NB4 (cell line): ENCODE measurements around the gene TMEM179B.

ENCODE experiments used
- DNase-seq: peaks from one replicate; pipeline ENCODE4 v3.0.0; 2010; ENCODE audit warnings: low read depth
- H3K4me3 ChIP-seq: one replicate; pipeline ENCODE4 v1.5.1; 2011; ENCODE audit warnings: mild to moderate bottlenecking, low read depth, low read length, moderate library complexity
- CTCF ChIP-seq: IDR thresholded peaks from one replicate; pipeline ENCODE4 v1.5.1; 2012; ENCODE audit warnings: low read depth, low read length
- MAX ChIP-seq: IDR thresholded peaks from 2 replicates; pipeline ENCODE4 v1.6.1; 2011; ENCODE audit warnings: low read depth, low read length
- MYC ChIP-seq: IDR thresholded peaks from 2 replicates; pipeline ENCODE4 v1.6.1; 2011; ENCODE audit warnings: low read depth, low read length
- POLR2A ChIP-seq: IDR thresholded peaks from 2 replicates; pipeline ENCODE4 v1.6.1; 2011; ENCODE audit warnings: mild to moderate bottlenecking; ENCODE audit not compliant: insufficient read length; ENCODE audit errors: extremely low read depth

Gene TMEM179B

GRCh38 chr11:62832336-62833234, 45.4 kb downstream of the TMEM179B start, which contains the start of gene TEX54:
TSS of gene TEX54 (minus strand) at chr11:62832841.
- no peak for DNase-seq
- H3K4me3 ChIP-seq, result peak within 1 kb of the TSS; percentile 89
- TF ChIP-seq MAX (0 out of 2 replicates have a peak, but pooled peaks have one; percentile 2), POLR2A (no peak)

- no peak for DNase-seq
- H3K4me3 ChIP-seq, result no peak overlapping the region
- TF ChIP-seq MYC (no peak), POLR2A (no peak), CTCF (no peak), MAX (no peak)
These were observed 48.1 kb downstream of the TMEM179B start for GRCh38 chr11:62835336-62835735.

GRCh38 chr11:62839050-62839945, 52.1 kb downstream of the TMEM179B start, which contains the start of gene WDR74:
TSS of gene WDR74 (minus strand) at chr11:62839590. CDS start at chr11:62839570, 20 bp downstream.
- peak; percentile 97 for DNase-seq
- H3K4me3 ChIP-seq, result peak within 1 kb of the TSS; percentile 83
- TF ChIP-seq MYC (peak; percentile 100), POLR2A (peak; percentile 98), CTCF (no peak), MAX (peak; percentile 99)
